DMS53 treated with DMSO at 0.1 percent for 48 hours (cell line): ENCODE results near the gene PPARG.
"Not testable (repeated sequence)": the region's sequence is repeated elsewhere in the genome, so short reads cannot be mapped to it uniquely, and the experiment has no call there.

Experiments
- DNase-seq: peaks from one replicate; lab custom pipeline; 2025; ENCODE audit not compliant: unreplicated experiment; lab: John Stamatoyannopoulos, UW

PPARG gene

GRCh38 chr3:12278566-12278965, 10.3 kb upstream of the PPARG start:
- DNase-seq = no peak

DNA sequence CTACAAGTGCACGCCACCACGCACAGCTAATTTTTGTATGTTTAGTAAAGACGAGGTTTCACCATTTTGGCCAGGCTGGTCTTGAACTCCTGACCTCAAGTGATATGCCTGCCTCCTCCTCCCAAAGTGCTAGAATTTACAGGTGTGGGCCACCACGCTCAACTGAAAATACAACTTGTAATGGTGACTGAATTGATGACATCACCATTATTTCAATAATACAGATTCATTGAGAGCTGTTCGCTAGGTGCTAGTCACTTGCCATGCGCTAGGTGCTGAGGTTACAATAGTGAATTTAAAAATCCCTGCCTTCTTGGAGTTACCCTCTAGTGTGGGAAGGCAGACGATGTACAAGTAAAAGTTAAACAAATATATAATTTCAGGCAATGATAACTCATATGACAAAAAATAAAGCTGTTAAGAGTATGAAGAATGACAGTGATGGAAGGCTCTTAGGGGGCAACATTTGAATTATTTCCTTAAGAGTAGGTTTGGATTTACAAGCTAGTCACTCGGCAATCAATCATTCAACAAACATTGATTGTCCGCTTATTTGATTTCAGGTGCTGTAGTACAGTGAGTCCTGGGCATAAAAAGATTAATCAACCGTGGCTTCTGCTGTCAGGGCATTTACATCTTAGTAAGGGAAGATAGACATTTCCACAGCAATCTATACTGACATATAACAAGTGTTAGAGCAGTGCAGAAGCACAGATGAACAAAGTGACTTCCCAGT, 9.1 kb upstream of the PPARG start:
- no peak for DNase-seq

DNA sequence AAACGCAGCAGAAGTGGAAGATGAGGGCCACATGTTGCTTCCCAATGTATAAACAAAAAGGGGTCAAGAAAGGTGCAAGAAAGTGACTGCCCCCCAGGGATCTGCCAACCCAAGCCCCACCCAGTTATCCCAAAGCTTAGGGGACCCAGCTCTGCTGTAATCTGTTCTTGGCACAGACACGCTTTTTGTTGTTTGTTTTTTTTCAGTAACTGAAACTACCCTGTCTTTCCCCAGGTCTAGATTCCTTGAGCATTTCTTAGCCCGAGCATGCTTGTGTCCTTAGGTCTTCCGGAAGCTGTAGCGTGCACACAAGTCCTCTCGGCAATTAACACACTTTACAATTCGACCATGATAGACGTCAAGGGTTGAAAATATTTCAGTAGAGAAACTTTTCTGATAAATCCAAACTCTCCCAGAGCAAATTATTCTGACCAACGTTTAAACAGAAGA, 8.5 kb upstream of the PPARG start:
- DNase-seq = no peak

DNA sequence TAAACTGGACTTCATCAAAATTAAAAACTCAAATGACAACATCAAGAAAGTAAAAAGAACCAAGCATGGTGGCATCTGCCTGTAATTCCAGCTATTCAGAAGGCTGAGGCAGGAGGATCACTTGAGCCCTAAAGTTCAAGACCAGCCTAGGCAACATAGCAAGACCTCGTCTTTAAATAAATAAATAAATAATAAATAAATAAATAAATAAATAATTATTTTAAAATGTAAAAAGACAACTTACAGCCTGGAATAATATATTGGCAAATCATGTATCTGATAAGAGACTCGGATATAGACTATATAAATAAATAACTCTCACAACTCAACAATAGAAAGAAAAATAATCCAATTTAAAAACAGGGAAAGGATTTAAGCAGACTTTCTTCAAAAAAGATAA, 4.3 kb upstream of the PPARG start:
- DNase-seq = no peak

- DNase-seq = no peak
Measured at GRCh38 chr3:12285003-12285555, 3.8 kb upstream of the PPARG start.

DNA sequence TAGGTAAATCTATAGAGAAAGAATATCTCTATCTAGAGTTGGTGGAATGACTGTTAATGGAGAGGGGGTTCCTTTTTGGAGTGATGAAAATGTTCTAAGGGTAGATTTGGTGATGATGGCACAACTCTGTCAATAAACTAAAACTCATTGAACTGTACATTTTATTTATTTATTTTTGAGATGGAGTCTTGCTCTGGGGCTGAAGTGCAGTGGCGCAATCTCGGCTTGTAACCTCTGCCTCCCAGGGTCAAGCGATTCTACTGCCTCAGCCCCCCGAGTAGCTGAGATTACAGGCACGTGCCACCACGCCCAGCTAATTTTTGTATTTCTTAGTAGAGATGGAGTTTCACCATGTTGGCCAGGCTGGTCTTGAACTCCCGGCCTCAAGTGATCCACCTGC, 3.1 kb upstream of the PPARG start:
- DNase-seq = not testable (repeated sequence)

DNA sequence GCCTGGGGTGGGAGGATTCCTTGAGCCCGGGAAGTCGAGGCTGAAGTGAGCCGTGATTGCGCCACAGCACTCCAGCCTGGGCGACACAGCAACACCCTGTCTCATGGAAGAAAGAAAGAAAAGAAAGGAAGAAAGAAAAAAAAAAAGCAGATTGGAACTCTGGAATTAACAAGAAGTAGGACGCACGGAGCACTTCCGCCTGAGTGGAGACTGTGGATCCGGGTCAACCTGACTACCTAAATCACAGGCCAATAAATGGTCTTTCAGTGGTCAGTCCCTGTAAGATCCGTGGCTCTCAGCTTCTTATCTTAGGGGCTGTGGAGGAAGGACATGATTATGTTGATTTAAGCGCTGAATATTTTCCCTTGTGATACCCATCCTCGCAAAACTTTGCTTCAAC, 2.4 kb upstream of the PPARG start:
- DNase-seq = no peak

DNA sequence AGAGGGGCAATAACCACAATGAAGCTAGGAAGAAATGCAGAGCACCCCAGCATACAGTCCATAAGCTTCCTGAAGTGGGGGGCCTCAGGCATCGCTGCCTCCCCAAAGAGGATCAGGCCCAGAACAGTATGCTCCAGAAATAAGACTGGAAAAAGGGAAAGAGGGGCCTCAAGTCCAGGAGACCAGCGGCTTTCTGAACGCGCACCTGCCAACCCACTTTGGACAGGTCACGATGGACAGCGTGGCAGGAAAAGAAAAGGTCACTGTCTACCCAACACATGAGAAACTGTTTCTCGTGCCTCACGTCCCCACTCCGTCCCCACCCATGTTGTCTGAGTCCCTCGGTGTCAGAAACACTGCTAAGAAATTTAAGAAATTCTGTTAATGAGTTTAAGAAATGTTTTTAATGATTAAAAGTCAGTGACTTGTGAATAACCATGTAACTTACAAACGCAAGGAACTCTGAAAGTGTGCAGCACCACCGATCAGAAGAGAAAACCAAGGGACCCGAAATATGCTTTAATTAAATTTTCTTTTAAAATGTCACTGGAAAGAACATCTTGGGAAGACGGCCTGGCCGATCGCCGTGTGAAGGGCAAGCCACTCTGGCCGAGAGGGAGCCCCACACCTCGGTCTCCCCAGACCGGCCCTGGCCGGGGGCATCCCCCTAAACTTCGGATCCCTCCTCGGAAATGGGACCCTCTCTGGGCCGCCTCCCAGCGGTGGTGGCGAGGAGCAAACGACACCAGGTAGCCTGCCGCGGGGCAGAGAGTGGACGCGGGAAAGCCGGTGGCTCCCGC, 1.7 kb upstream of the PPARG start:
- DNase-seq = no peak

DNA sequence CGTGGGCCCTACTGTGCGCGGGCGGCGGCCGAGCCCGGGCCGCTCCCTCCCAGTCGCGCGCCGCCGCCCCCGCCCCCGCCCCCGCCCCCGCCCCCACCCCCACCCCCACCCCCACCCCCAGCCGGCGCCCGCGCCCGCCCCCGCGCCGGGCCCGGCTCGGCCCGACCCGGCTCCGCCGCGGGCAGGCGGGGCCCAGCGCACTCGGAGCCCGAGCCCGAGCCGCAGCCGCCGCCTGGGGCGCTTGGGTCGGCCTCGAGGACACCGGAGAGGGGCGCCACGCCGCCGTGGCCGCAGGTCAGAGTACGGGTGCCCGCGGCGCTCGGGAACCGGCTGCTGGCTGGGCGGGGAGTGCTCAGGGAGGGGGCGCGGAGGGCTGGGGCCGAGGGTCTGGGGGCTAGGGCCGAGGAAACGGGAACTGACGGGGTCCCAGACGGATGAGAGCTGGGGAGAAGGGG, 1.1 kb upstream of the PPARG start:
- no peak for DNase-seq

- DNase-seq = no peak
Measured at GRCh38 chr3:12289524-12289923, 654 bp downstream of the PPARG start.

GRCh38 chr3:12292770-12293169, 3.9 kb downstream of the PPARG start:
- no peak for DNase-seq

DNA sequence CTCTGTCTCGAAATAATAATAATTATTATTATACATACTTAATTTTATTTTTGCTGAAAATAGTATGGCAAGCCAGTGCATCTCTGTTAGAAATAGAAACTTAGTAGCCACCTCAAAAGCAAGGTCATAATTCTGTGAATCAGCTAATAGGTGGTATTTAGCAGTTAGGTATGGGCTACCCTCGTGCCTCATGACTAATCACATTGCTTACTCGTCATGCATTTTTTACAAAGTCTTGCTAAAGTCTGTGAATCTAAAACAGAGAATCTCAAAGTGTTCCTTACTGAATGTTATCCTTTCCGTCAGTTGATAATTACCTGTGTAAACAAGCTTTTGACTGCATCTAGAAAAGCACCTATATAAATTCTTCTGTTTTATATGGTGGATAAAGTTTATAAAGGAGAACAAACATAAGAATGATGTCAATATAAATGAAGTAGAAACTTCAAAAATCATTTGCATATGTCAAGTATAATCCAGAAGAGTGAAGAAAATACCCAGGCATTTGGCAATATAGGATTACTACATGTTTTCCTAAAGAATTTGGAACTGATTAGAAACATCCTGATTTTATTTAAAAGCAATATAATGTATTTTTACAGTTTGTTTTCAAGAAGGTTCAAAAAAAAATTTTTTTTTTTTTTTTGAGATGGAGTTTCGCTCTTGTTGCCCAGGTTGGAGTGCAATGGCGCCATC, 6.2 kb downstream of the PPARG start:
- DNase-seq = no peak

- DNase-seq = no peak
Measured at GRCh38 chr3:12296511-12296910, 7.6 kb downstream of the PPARG start.

GRCh38 chr3:12299026-12299425, 10.2 kb downstream of the PPARG start:
- no peak for DNase-seq

DNA sequence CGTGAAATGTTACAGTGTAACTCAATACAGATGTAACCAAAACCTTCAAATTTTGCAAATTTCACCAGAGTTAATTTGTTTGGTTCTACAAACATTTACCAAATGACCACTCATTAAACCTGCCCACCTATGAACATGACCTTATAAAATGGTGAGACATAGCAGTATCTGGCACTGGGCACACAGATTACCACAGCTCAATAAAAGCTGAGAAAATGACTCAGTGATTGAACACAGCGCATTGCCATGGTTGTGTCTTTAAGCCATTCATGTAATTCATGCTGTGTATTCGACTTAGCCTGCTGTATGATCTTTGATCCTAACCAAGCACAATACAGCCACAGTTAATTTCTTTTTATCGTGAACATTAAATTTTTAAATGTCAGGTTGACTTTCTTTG, 11.3 kb downstream of the PPARG start:
- no peak for DNase-seq

GRCh38 chr3:12301031-12301430, 12.2 kb downstream of the PPARG start:
- DNase-seq = no peak

DNA sequence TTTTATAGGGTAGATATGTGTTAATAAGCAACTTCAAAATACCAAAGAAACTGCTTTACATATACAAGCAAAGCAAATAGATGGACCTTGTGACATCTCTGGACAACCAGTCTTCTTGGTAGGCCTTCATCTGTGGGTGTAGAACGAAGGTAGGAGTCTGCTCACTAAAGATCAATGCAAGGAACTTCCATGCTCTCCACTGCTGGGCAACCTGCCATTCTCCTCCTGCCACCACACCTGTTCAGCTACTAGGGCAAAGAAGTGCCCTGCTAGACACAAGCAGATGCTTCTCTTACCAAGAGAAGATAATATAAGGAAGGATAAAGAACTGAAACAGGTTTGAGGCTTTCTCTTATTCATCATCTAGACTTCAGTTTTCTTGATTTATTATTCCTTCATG, 12.6 kb downstream of the PPARG start:
- no peak for DNase-seq

DNA sequence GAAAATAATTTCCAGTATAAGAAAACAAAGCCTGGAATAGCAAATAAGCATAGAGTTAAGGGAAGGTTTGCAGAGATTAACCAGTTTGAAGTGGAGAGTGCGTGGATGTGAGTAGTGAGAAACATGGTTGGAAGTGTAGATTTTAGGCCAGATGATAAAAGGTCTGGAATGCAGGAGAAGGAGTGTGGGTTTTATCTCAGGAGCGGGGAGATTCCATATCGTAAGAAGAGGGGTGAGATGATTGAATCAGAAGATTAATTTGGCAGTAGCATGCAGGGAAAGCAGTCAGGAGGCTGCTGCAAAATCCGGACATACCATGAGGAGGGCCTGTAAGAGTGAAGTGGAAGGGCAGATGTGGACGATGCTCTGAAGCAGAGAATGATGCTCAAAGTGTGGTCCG, 13.7 kb downstream of the PPARG start:
- no peak for DNase-seq

- no peak for DNase-seq
Measured at GRCh38 chr3:12303534-12303933, 14.7 kb downstream of the PPARG start.

- no peak for DNase-seq
Measured at GRCh38 chr3:12303993-12304392, 15.1 kb downstream of the PPARG start.

DNA sequence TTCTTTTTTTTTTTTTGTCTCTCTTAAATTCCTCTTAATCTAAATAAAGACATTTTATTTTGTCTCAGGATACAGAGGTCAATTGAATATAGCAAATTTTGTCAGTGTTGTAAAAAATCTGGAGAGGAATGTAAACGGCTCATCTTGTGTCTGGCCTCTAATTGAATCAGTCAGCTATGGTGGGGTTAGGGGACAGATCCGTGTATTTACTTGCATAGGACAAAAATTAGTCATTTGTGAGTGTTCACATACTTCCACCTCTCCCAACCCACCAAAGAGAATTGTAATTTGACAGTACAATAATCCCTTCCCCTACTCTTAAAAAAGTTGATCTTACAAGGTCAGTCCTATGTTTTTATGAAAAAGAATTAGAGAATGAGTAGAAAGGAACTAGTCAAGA, 18.3 kb downstream of the PPARG start:
- DNase-seq = no peak

- no peak for DNase-seq
Measured at GRCh38 chr3:12308517-12308916, 19.6 kb downstream of the PPARG start.
